CD4-positive, alpha-beta T cell (primary cell): Measurements from ENCODE around the gene ZNF689. TPM values are rescaled to one million over a fixed set of nuclear protein-coding genes. Genes with fewer than 3 reads are reported as not detected.

ENCODE experiments used
- ATAC-seq: fragments of 200-7000 bp; cut with Tn5 transposase; one replicate; pipeline ENCODE4 v1.10.0; 2022; ENCODE audit warnings: mild to moderate bottlenecking; ENCODE audit not compliant: poor library complexity
- CTCF ChIA-PET: fragments of 350-600 bp; sonication (Branson Sonifier 250); formaldehyde crosslinking; loops from one replicate; lab custom pipeline; 2021; ENCODE audit warnings: antibody characterized with exemption, inconsistent platforms; lab: Charles Lee
- POLR2A ChIA-PET: fragments of 350-600 bp; sonication (Branson Sonifier 250); formaldehyde crosslinking; loops from one replicate; lab custom pipeline; 2021; ENCODE audit warnings: antibody characterized with exemption, inconsistent platforms; lab: Charles Lee
- DNase-seq, 14 experiments: peaks; one replicate each; pipeline ENCODE4 v3.0.0-alpha.2; 2013 to 2020; ENCODE audit warnings: mixed read lengths in 2 of 14
- H3K27ac ChIP-seq, 2 donors: one replicate each; pipeline versions ENCODE4 v1.5.1 to v1.7.0; 2013; ENCODE audit warnings: low read length in 2 of 2, low read depth in 1 of 2, mild to moderate bottlenecking in 1 of 2
- H3K27me3 ChIP-seq, 2 experiments: 1 replicate in 1 of 2; 2 replicates in 1 of 2; pipeline versions ENCODE4 v1.6.1 to v1.7.0; 2013; ENCODE audit warnings: low read length in 2 of 2, control low read depth in 1 of 2, mild to moderate bottlenecking in 1 of 2, moderate library complexity in 1 of 2; ENCODE audit not compliant: insufficient read depth in 2 of 2, control insufficient read depth in 1 of 2
- H3K36me3 ChIP-seq: one replicate; pipeline ENCODE4 v1.6.1; 2013; ENCODE audit warnings: low read length, control low read depth; ENCODE audit not compliant: insufficient read depth
- H3K4me1 ChIP-seq: one replicate; pipeline ENCODE4 v1.6.1; 2013; ENCODE audit warnings: low read length, control low read depth; ENCODE audit not compliant: insufficient read depth
- H3K4me3 ChIP-seq: one replicate; pipeline ENCODE4 v1.5.1; 2013; ENCODE audit warnings: mild to moderate bottlenecking, low read length, moderate library complexity
- H3K9me3 ChIP-seq, 2 experiments: 1 replicate in 1 of 2; 2 replicates in 1 of 2; pipeline versions ENCODE4 v1.6.1 to v1.7.0; 2013; ENCODE audit warnings: low read length in 2 of 2, mild to moderate bottlenecking in 2 of 2, control low read depth in 1 of 2, moderate library complexity in 1 of 2; ENCODE audit not compliant: control insufficient read depth in 1 of 2, insufficient read depth in 1 of 2
- H3K27ac Mint-ChIP-seq: one replicate; pipeline ENCODE4 v1.8.0; 2020; ENCODE audit warnings: mixed read lengths
- H3K27me3 Mint-ChIP-seq: one replicate; pipeline ENCODE4 v1.8.0; 2021; ENCODE audit warnings: mixed read lengths
- H3K36me3 Mint-ChIP-seq: one replicate; pipeline ENCODE4 v1.8.0; 2021; ENCODE audit warnings: low read depth, mixed read lengths
- H3K4me1 Mint-ChIP-seq: one replicate; pipeline ENCODE4 v1.8.0; 2021; ENCODE audit warnings: low read depth, mixed read lengths
- H3K4me3 Mint-ChIP-seq: one replicate; pipeline ENCODE4 v1.8.0; 2020; ENCODE audit warnings: mild to moderate bottlenecking, mixed read lengths
- H3K9me3 Mint-ChIP-seq: one replicate; pipeline ENCODE4 v1.8.0; 2020; ENCODE audit warnings: mixed read lengths
- intact Hi-C, 2 experiments: fragments of 100-400 bp; cut with DNase I in 1 of 2; cut with micrococcal nuclease in 1 of 2; formaldehyde crosslinking; loops; one replicate each; pipeline versions ENCODE4 v1.15.1 to v1.9.0; 2023 to 2025; cut with DNase I, micrococcal nuclease
- total RNA-seq, 174 experiments: library from RNA in 2 of 174; stranded (reverse) in 2 of 174; gene quantifications; one replicate each; pipeline ENCODE4 v1.2.3 and lab custom pipeline; 2021 to 2026
- TF ChIP-seq, protein P1 (sequence below): fragments of 200-600 bp; IDR thresholded peaks from one replicate; pipeline ENCODE4 v1.8.0; 2022; ENCODE audit warnings: antibody characterized with exemption, mild to moderate bottlenecking

Gene ZNF689
- total RNA-seq, 2 experiments from 2014 or later = 15.3 to 15.7 TPM

DNA sequence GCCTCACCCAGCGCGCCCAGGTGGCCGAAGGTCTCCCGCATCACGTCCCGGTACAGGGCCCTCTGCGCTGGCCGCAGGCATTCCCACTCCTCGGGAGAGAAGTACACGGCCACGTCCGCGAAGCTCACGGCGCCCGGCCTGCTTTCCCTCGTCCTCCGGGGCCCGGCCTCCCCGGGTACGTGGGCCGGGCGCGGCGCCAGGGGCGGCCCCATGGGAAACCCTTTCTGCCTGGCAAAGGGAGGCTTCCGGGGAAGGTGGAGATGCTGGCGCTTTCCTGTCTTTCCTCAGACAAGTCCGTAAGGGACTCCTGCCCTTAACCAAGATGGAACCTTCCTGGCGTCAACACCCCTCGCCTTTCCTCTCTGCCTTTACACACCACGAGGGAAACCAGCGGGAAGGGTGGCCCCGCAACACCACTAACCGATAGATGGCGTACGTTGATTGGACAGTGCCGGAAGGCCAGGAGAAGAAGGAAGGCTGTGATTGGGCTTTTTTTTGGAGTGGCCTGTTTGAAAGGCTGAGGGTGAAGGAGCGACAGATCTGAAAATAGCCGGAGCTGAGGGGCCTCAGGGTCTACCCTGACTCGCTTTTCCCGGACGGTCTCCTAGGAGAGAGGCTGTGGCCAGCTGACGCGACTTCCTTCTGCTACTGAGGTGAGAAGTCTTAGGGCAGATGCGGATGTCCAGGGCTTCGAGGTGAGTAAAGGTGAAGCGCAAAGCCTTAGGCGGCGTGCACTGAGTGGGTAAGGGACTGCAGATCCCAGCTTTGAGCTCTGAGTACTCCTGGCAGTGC is 24.6 kb downstream of the ZNF689 start, which contains the start of gene ZNF785:
ZNF785 (minus strand) TSS at position 298 of the 792 bp plus-strand sequence; CDS start at position 212, 86 bp downstream.
- peak within 1 kb of the TSS; percentile 64 for H3K4me3 ChIP-seq
- intact Hi-C loops = loop anchor here (1.0 to 2.0 kb wide), 6 partner anchors 13 to 65 kb away; partner anchors contain the start of genes PRR14 (in 1 of the 2), ZNF689 (in 1 of the 2) and ZNF764 (in 1 of the 2)
- Mint-ChIP-seq H3K4me3 (peak within 1 kb of the TSS; percentile 92), H3K27ac (peak within 1 kb of the TSS; percentile 93), H3K36me3 (peaks cover 25% of the 10 kb centered on the region), H3K27me3 (no peaks in the 10 kb centered on the region), H3K4me1 (peaks cover 18% of the 10 kb centered on the region), H3K9me3 (no peaks in the 10 kb centered on the region)
- ChIA-PET POLR2A (interaction anchor here (0.8 to 2.7 kb wide), 14 partner anchors 14 to 796 kb away, joined by 3 to 41 read pairs (median 4); partner anchors contain the start of genes DCTPP1, FBRS, ITGAL and PRR14), CTCF (interaction anchor here (0.7 to 2.4 kb wide), 7 partner anchors 12 to 156 kb away, joined by 4 to 11 read pairs (median 4); partner anchors contain the start of genes DCTPP1, ZNF688, ZNF747 and ZNF764)
- TF ChIP-seq, protein P1, sequence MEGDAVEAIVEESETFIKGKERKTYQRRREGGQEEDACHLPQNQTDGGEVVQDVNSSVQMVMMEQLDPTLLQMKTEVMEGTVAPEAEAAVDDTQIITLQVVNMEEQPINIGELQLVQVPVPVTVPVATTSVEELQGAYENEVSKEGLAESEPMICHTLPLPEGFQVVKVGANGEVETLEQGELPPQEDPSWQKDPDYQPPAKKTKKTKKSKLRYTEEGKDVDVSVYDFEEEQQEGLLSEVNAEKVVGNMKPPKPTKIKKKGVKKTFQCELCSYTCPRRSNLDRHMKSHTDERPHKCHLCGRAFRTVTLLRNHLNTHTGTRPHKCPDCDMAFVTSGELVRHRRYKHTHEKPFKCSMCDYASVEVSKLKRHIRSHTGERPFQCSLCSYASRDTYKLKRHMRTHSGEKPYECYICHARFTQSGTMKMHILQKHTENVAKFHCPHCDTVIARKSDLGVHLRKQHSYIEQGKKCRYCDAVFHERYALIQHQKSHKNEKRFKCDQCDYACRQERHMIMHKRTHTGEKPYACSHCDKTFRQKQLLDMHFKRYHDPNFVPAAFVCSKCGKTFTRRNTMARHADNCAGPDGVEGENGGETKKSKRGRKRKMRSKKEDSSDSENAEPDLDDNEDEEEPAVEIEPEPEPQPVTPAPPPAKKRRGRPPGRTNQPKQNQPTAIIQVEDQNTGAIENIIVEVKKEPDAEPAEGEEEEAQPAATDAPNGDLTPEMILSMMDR = no peak
- H3K27ac ChIP-seq = peak within 1 kb of the TSS; percentile 53 to 57
- DNase-seq (peak; percentile 81 to 97 (median 87)), ATAC-seq (peak; percentile 99)
- peaks cover 20% of the 10 kb centered on the region for H3K36me3 ChIP-seq
- H3K9me3 ChIP-seq = no peaks in the 10 kb centered on the region
- H3K27me3 ChIP-seq = no peaks in the 10 kb centered on the region
- peaks cover 26% of the 10 kb centered on the region for H3K4me1 ChIP-seq

DNA sequence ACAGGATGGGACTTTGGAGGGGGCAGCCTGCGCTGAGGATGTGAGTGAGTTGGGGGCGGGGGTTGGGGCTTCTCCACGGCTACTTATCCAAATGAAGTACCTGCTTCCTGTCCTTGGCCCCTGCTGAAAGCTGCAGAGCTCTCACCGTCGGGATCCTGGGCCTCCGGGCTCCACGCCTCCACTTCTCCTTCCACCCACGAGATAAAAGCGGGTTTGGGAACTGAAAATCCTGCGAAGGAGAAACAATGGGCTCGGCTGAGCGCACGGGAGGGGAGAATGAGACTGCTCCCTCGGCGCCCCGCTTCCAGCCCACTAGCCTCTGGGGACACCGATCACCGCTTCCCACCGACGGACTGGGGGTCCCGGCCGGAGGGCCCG is 25.2 kb downstream of the ZNF689 start:
- TF ChIP-seq, protein P1 = no peak
- Histone ChIP-seq H3K9me3 (no peaks in the 10 kb centered on the region), H3K27ac (peak overlapping the region; percentile 46 to 57), H3K36me3 (peaks cover 20% of the 10 kb centered on the region), H3K4me3 (peak overlapping the region; percentile 64), H3K27me3 (no peaks in the 10 kb centered on the region), H3K4me1 (peaks cover 26% of the 10 kb centered on the region)
- DNase-seq = peak in 2 of 14 experiments; percentile 5 to 16
- peak; percentile 2 for ATAC-seq
- intact Hi-C loops = loop anchor here (1.0 to 2.0 kb wide), 6 partner anchors 13 to 66 kb away; partner anchors contain the start of genes PRR14 (in 1 of the 2), ZNF689 (in 1 of the 2) and ZNF764 (in 1 of the 2)
- peak overlapping the region; percentile 82 for H3K4me3 Mint-ChIP-seq
- no peaks in the 10 kb centered on the region for H3K27me3 Mint-ChIP-seq
- CTCF ChIA-PET = interaction anchor here (1.1 to 2.4 kb wide), 4 partner anchors 13 to 155 kb away, joined by 4 to 11 read pairs (median 6); partner anchors contain the start of genes DCTPP1, ZNF688, ZNF747 and ZNF764
- peak overlapping the region; percentile 93 for H3K27ac Mint-ChIP-seq
- no peaks in the 10 kb centered on the region for H3K9me3 Mint-ChIP-seq
- POLR2A ChIA-PET = interaction anchor here (0.9 to 2.7 kb wide), 7 partner anchors 14 to 155 kb away, joined by 3 to 41 read pairs (median 9); partner anchors contain the start of genes DCTPP1, PRR14, ZNF688 and ZNF689
- H3K36me3 Mint-ChIP-seq = peaks cover 25% of the 10 kb centered on the region
- peaks cover 18% of the 10 kb centered on the region for H3K4me1 Mint-ChIP-seq

DNA sequence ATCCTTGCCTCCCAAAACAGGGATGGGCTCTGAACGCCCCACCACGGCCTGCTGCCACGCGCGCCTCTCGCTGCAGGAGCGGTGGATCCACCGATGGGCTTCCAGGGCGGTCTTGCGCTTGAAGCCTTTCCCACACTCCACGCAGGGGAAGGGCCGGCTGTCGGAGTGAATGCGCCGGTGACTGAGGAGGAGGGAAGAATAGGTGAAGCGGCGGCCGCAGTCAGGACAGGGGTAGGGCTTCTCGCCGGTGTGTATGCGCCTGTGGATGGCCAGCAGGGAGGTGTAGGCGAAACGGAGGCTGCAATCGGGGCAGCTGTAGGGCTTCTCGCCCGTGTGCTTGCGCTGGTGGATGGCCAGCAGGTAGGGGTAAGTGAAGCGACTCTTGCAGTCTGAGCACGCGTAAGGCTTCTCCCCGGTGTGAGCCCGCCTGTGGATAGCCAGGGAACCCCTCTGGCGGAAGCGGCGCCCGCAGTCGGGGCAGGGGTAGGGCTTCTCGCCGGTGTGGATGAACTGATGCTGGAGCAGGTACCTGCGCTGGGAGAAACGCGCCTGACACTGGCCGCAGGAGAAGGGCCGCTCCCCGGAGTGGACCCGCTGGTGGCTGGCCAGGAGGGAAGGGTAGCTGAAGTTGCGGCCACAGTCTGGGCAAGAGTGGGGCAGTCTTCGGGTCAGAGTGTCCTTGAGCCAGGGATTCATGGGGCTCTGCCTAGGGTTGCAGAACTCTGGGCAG is 27.4 kb downstream of the ZNF689 start:
- Histone ChIP-seq H3K27me3 (no peaks in the 10 kb centered on the region), H3K4me1 (peaks cover 26% of the 10 kb centered on the region), H3K9me3 (no peaks in the 10 kb centered on the region), H3K4me3 (no peak overlapping the region), H3K27ac (no peak overlapping the region), H3K36me3 (peaks cover 20% of the 10 kb centered on the region)
- TF ChIP-seq, protein P1 = no peak
- H3K9me3 Mint-ChIP-seq = no peaks in the 10 kb centered on the region
- no peak for DNase-seq
- no peak overlapping the region for H3K27ac Mint-ChIP-seq
- CTCF ChIA-PET = no interaction called here
- peaks cover 30% of the 10 kb centered on the region for H3K36me3 Mint-ChIP-seq
- peak overlapping the region; percentile 54 for H3K4me3 Mint-ChIP-seq
- POLR2A ChIA-PET = interaction anchor here (1.4 kb wide), 1 partner anchor 11 kb away, joined by 4 read pairs; no protein-coding TSS in a partner anchor
- intact Hi-C loops = no loop called here
- H3K27me3 Mint-ChIP-seq = no peaks in the 10 kb centered on the region
- peaks cover 15% of the 10 kb centered on the region for H3K4me1 Mint-ChIP-seq
- no peak for ATAC-seq
